ENCODE results near the gene MLANA.

Gene MLANA, protein sequence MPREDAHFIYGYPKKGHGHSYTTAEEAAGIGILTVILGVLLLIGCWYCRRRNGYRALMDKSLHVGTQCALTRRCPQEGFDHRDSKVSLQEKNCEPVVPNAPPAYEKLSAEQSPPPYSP

DNA sequence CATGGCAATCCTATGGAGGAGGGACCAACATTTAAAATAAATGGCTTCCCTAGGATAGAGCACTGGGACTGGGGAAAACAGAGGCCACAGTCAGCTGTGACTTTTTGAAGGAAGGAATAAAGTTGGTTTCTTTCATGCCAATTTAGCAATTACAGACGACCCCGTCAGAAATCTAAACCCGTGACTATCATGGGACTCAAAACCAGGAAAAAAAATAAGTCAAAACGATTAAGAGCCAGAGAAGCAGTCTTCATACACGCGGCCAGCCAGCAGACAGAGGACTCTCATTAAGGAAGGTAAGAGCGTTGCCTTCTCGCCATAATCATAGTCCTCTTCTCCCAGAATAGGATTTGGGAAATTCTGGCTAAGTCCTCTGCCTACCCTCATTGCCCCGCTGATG is at the start of gene MLANA:
Gene MLANA, plus strand, starts transcription at position 249 of the 400 bp plus-strand sequence. CDS start 1,586 bp downstream, outside the sequence.
- no peak for DNase-seq (ENCODE audit: low read depth in 1 of 2, low spot score in 1 of 2)

DNA sequence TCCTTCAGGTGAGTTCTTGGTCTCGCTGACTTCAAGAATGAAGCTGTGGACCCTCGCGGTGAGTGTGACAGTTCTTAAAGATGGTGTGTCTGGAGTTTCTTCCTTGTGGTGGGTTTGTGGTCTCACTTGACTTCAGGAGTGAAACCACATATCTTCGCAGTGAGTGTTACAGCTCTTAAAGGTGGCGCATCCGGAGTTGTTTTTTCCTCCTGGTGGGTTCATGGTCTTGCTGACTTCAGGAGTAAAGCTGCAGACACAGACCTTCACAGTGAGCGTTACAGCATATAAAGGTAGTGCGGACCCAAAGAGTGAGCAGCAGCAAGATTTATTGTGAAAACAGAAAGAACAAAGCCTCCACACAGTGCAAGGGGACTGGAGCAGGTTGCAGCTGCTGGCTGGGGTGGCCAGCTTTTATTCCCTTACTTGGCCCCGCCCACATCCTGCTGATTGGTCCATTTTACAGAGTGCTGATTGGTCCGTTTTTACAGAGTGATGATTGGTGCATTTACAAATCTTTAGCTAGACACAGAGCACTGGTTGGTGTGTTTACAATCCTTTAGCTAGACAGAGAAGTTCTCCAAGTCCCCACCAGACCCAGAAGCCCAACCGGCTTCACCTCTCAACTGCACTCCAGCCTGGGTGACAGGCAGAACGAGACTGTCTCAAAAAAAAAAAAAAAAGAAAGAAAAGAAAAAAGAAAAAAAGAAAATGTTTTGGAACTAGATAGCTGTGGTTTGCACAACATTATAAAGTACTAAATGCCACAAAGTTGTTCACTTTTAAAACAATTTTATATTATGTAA is 48.7 kb upstream of the MLANA start:
- peak; percentile 11 to 14 for DNase-seq (ENCODE audit: low read depth in 1 of 2, low spot score in 1 of 2)

DNA sequence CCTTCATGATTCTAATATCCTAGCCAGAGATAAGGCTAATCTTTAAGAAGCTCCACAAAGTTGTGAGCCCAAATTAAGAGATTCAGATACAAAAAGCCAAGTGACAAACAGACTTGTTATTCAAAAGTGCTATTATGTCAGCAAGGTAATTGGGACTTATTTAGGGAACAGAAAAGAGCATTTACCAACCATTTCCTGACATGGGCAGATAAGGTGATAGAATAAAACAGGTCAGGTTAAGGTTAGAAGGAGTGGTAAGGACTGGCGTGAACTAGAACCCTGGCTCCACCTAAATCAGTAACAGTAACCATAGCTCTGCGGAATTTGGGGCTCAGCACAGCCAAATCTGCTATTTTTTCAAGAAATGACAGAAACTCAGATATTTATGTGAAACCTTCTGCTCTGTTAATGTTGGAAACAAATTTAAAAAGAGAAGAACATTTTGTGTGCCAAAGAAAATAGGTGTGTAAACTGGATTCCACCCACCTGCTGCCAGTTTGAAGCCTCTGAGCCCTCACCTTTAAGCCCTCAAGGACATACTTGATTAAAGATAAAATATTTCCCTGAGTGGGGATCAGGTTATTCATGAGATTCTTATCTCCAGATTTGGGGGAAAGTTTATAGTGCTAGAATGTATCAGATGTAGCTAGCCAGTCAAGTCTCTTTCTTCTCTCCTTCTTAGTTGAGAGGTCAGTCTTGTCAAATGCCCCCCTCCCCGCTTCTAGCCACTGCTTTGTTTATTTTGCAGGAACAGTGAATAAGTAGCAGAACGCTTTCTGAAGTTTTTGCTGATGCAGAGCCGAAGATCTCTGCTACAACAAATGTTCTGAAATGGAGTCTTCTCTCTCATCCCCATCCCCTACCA is 47.5 kb upstream of the MLANA start:
- no peak for DNase-seq (ENCODE audit: low read depth in 1 of 2, low spot score in 1 of 2)

DNA sequence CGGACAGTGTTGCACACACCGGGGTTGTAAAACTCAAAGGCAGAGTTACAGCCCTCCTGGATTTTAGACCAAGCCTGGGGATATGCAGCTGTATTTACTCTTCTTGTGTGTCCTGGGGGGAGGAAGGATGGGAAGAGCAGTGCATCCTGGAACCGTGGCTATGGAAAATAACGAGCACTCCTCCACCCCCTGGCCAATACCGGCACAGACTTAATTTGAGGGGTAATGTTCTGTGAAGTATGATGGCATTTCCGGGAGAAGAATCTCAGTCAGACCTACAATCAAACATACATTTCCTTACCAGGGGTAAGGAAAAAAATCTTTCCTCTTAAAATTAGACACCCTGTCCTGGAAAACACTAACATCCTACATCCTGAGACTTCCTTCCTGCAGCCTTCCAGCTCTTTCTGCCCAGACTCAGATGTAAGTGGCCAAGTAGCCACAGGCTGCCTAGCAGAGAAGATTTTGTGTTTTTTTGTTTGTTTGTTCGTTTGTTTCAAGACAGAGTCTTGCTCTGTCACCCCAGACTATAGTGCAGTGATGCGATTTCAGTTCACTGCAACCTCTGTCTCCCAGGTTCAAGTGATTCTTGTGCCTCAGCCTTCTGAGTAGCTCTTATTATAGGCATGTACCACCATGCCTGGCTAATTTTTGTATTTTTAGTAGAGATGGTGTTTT is 46.8 kb upstream of the MLANA start:
- DNase-seq (ENCODE audit: low read depth in 1 of 2, low spot score in 1 of 2), result no peak

DNA sequence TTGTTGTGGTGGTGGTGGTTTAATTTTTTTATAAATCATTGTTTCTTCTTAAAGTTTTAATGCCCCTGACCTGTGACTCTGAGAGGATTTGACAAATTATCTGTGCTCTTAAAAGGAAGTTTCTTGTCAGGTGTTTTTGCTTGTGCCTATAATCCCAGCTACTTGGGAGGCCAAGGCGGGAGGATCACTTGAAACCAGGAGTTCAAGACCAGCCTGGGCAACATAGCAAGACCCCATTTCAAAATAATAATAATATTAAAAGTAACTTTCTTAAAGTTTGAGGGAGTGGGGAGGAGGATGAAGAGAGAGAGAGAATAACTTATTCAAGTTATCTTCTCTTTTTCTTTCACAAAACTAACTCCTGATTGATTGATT is 45.5 kb upstream of the MLANA start:
- no peak for DNase-seq (ENCODE audit: low read depth in 1 of 2, low spot score in 1 of 2)

DNA sequence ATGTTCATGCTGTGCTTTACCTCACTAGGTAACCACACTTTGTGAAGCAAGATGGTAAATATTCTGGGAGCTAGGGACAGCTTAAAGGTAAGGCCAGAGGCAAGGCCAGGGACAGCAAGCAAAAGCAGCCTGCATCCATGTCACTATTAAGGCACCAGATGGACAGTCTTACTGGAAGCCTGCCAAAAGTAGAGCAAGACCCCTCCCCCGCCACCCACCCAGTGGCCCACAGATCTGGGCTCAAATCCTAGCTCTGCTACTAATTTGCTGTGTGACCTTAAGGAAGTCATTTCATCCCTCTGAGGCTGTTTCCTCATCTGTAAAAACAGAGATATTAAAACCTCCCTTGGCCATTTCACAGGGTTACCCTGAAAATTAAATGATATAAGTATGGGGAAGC is 44.6 kb upstream of the MLANA start:
- DNase-seq (ENCODE audit: low read depth in 1 of 2, low spot score in 1 of 2), result no peak

DNA sequence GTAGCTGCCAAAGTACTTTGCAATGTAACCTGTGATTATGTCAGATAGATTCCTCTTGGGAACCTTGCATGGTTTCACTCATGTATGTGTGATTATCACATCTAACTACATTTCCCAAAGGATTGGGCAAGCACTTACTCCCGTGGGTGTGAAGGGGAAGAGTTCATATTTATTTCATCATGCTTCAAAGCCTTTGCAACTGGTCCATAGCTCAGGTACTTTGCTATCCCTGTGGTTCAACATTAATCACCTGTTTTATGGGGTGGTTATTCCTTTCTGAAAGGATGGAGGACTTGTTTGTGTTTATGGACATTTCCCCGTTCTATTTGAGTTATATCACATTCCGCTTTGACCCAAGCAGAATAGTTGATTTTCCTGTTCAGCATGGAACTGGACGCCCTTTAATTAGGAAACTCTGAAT is 44.2 kb upstream of the MLANA start:
- no peak for DNase-seq (ENCODE audit: low read depth in 1 of 2, low spot score in 1 of 2)

DNA sequence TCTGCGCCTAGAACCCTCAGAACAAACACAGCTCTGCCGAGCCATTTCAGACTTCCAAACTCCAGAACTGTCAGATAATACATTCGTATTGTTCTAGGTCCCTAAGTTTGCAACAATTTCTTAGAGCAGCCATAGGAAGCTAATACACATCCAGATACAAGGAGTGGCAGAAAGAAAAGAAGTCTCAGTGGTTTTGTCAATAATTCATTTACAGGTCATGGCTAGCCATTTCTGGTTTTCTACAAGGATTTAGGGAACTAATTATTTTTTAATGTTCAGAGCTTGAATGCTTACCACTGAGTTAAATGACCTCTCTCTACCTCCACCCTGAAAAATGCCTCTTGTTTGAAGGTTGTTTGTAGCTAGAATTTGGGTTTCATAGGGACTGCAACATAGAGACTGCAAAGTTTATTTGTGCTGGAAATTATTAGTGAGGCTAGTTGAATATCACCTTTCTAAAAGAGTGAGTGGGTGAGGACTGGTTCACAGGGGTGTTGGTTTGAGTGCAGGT is 42.3 kb upstream of the MLANA start:
- DNase-seq (ENCODE audit: low read depth in 1 of 2, low spot score in 1 of 2), result no peak

DNA sequence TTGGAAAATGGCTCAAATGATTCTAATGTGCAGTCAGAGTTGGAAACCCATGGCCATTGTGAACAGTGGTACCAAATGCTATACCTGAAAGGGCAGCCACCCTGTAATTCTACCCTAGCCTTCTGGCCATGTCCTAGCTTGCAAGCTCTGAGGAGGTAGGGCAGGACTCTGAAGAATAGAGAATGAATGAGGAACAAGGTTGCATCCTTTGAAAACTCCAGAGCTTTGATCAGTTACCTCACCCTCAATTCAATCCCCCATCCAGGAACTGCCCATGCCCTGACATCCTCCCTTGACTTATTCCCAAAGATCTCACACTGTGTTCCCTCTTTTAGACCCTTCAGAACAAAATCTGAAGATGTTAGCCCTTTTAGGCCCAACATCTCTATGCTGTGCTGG is 40.0 kb upstream of the MLANA start:
- DNase-seq (ENCODE audit: low read depth in 1 of 2, low spot score in 1 of 2), result no peak

DNA sequence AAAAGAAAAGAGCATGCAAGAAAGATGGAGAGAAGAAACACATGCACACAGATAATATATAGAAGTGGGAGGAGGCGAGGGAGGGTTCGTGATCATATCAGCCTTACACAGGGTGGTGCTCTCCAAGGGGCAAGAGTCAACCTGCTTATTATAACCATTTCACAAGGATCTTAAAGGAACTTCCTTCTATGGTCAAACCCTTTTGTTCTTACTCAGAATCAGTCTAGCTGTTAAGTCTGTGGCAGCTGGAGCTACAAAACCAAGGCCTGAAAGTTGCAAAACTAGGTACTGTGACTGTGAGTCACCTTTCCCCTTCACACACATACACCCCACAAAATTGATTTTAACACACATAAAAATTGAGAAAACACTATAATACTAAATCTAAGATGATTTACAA is 39.2 kb upstream of the MLANA start:
- no peak for DNase-seq (ENCODE audit: low read depth in 1 of 2, low spot score in 1 of 2)

DNA sequence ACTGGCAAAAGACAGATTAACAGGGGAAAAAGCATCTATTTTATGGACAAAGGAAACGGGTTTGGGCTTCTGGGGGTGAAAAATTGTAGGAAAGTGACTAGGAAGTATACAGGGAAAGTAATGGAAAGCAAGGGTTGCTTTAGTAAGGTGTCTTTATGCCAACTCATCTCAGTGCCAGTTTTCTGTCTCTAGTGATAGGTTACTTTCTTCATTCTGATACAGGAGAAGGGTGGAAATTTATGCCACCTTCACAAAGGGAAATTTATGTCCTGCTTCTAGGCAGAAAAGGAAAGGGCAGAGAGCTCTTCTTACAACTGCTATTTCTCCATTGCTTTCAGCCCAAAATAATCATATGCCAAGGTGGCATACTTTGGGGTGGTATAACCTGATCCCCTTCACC is 37.7 kb upstream of the MLANA start:
- DNase-seq (ENCODE audit: low read depth in 1 of 2, low spot score in 1 of 2), result no peak

DNA sequence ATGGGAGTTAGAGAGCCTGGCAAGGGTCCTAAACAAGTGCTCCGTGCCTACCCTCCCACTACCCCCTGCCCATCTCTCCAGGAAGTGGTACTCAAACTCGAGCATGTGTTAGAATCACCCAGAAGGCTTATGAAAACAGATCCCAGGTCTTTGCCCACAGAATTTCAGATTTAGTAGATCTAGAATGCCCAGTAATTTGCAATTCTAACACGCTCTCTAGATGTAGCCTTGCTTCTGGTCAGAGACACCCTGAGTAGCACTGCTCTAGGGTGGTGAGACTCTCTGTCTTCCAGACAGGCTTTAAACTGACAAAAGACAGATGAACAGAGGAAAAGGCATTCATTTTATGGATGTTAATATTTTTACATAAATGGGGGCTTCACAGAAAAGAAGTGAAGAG is 37.1 kb upstream of the MLANA start:
- no peak for DNase-seq (ENCODE audit: low read depth in 1 of 2, low spot score in 1 of 2)

DNA sequence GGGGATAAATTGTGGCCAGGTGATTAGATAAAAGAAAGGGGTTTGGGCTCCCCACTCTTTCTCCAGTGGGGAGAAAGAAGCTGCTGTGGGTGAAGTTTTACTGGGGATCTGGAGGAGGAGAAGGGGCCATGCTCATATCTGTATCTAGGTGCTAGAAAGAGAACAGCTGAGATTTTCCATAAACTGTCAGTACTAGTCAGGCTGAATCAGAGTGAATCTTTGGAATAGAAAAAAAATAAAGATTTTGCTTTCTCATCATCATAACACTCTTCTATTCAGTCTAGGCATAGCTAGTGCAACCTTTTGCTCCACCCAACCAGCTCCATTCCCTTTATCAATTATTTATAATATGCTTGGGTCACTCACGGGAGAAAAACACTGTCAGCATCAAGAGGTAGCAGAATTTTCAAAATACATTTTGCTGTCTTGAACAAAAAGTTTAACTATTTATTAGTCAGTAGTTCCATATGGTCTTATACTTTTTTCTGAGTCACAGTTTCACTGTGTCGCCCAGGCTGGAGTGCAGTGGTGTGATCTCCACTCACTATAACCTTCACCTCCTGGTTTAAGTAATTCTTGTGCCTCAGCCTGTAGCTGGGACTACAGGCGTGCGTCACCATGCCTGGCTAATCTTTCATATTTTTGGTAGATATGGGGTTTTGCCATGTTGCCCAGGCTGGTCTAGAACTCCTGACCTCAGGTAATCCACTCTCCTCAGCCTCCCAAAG is 36.5 kb upstream of the MLANA start:
- DNase-seq (ENCODE audit: low read depth in 1 of 2, low spot score in 1 of 2), result no peak

DNA sequence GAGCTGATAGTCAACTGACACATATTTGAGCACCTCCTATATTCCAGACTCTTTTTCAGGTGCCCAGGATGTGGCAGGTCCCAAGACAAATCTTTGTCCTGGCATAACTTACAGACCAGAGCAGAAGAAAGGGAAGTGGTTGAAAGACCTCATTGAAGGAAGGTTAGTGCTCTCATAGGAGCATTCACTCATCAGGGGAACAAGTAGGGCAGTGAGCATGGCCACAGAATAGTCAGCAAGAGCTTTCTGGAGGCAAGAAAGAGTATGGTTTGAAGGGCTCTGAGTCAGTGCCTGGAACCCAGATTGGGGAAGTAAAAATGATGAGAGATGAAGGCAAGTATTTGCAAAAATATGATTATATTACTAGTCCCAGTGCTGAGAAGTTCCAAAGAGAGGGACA is 32.8 kb upstream of the MLANA start:
- DNase-seq (ENCODE audit: low read depth in 1 of 2, low spot score in 1 of 2), result no peak

DNA sequence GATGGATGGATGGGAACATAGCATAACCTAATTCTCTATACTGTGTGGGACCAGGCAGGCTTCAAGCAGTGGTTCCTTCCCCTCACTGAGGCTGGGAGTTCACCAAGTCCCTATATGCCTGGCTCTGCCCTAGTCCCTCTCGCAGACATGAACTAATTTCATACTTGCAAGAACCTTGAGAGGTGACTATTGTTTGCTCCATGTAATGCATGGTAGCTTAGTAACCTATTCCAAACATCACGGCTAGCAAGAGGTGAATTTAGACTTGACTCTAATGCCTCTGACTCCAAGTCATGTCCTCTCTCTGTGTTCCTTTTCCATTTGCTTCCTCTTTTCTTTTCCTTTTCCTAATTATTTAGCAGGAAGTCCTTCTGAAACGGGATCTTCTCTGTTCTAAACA is 31.9 kb upstream of the MLANA start:
- no peak for DNase-seq (ENCODE audit: low read depth in 1 of 2, low spot score in 1 of 2)

DNA sequence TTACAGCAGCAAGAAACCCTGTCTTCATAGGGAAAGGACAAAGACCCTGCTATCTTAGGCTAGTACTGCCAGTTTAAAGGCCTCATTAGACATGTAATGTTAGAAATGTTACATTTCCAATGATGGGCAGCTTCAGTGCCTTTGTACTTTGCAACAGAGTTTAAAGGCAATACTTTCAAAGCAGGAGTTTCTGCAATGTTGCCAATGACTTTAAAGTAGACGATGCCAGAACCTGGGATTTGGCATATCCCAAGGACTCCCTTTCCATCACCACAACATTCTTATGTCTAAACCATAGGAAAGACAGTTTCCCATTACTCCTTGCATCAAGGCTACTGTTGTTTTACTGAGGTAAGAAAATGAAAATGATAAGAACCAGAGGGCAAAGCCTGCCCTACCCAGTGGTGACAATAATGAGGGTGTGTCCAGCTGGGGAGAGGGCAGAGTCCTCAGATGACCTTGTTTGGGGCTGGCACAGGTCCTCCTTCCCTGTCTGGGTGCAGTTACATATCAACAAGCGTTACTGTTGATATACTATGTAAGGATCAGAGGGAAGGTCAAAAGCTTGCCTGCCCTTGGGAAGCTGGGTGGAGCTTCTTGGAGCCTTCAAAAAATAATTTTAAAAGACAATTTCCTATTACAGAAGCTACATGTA is 27.5 kb upstream of the MLANA start:
- DNase-seq (ENCODE audit: low read depth in 1 of 2, low spot score in 1 of 2), result no peak

DNA sequence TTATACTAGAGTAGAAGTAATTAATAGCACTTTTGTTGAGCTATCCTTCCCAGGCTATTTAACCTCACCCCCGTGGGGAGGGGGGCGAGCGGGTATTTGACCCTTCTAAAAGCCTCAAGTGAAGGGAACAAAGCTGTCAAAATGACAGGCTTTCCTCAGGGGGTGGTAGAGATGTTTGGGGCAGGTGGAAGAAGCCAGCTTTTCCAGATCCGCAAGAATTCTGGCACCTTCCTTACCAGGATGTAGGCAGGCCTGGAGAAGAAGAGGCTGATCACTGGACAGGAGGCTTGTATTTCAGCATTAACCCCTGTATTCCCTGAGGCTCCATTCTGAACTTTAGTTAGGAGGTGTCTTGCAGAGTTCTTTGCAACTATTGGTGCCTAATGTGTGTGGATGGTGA is 26.2 kb upstream of the MLANA start:
- no peak for DNase-seq (ENCODE audit: low read depth in 1 of 2, low spot score in 1 of 2)

DNA sequence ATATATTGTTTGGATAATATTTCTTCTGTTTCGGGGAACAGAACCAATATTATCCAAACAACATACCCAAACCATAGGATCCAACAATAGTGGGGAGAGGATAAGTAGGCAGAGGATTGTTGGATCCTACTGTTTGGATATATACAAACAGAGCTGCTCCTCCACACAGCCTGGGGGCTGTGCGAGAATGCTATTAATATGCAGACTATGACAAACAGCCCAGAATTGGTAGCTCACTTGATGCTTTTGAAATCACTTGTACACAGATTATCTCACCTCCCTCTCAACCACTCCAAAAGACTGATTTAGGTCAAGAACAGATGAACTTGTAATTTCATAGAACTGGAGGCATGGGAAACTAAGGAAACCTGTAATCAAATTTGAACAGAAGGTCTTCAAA is 24.4 kb upstream of the MLANA start:
- DNase-seq (ENCODE audit: low read depth in 1 of 2, low spot score in 1 of 2), result no peak

DNA sequence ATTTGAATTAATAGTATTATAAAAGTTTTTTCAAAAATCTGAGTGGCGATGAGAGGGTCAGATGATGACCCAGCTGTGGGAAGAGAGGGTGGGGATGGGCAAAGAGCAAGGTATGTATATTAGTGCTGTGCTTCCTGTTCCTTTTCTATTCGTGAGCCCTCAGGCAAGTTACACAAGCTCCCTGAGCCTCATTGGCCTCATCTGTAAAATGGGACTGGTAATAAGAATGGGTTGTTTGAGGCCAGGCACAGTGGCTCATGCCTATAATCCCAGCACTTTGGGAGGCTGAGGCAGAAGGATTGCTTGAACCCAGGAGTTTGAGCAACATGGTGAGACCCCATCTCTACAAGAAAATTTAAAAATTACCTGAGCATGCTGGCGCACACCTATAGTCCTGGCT is 24.0 kb upstream of the MLANA start:
- no peak for DNase-seq (ENCODE audit: low read depth in 1 of 2, low spot score in 1 of 2)

DNA sequence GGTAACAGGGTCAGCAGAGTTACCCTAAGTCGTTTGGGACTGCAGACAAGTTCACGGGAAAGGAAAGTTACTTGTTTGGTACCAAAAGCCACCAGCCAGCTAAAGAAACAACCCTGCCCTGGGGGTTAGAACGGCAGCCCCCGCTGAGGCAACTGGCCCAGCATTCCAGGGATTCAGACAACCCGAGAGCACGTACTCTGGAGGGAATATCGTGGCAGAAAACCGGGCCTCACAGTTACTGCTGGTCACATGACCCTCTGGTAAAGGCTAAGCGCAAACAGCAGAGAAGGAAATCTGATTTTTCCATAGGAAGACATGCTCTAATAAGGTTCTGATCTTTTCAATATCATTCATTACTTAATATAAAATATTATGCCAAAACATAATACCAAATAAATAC is 22.5 kb upstream of the MLANA start:
- DNase-seq (ENCODE audit: low read depth in 1 of 2, low spot score in 1 of 2), result no peak

All from activated T-helper 1 cell treated with anti-CD3 and anti-CD28 coated beads, Interleukin-2, amount 50 U/mL, for 16 hours (primary cell).